Measurements from ENCODE around the gene CNTN4.
A peak's percentile ranks its signal among the peaks of the same experiment; 100 is the strongest.

Gene CNTN4

DNA sequence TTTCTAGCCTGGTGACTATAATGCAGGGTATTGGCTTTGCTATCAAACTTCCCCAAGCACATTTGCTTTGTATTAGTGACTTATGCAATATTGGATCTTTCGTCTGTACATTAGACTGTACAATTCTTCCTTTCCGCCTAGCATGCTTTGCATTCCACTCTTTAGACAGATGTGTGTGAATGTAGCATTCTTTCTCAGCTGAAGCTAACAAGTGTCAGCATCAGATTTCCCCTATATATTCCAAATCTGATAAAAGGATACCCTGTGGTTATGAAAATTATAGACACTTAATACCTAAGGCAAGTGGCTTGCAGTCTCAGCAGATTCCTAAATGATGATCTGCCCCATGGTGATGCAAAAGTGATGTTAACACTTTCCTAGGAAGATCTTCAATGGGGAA lies 360.1 kb downstream of the CNTN4 start:
- peak; percentile 74 for DNase-seq (ENCODE audit: low read depth, low spot score)
- no peaks in the 10 kb centered on the region for H3K36me3 ChIP-seq (ENCODE audit: insufficient read depth, low read length)
- peak overlapping the region; percentile 61; the same call in 1 of the 2 replicates for H3K4me3 ChIP-seq
- H3K27ac ChIP-seq, result peak overlapping the region; percentile 96
- H3K9ac ChIP-seq (ENCODE audit: insufficient read length), result no peak overlapping the region
- TF ChIP-seq EZH2 (IDR thresholded peaks at IDR 0.05) (no peak), FOXP2 (optimal IDR thresholded peaks at IDR 0.05; ENCODE audit: control extremely low read depth, extremely low read length, insufficient read depth) (no peak), POLR2AphosphoS5 (IDR thresholded peaks at IDR 0.05; ENCODE audit: borderline replicate concordance, low read depth, low read length) (no peak)
- H3K9me3 ChIP-seq (ENCODE audit: low read depth, low read length), result no peaks in the 10 kb centered on the region

DNA sequence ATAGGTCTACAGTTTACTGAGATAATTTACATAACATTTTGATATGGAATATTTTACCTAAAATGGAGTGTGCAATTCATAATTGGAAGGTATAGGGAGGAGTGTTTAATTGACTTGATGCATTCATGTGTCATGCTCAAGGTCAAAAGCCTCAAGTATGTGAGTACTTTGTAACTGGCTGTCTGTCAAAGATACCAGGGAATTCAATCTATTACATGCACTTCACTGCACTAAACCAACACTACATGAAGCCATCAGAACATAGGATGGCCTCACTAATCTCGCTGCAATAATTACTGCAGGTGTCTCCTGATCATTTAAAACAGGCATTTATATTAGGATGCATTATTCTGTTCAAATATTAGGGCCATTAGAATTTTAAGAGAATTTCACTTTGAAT lies 367.2 kb downstream of the CNTN4 start:
- TF ChIP-seq EZH2 (IDR thresholded peaks at IDR 0.05) (no peak), POLR2AphosphoS5 (IDR thresholded peaks at IDR 0.05; ENCODE audit: borderline replicate concordance, low read depth, low read length) (no peak), FOXP2 (optimal IDR thresholded peaks at IDR 0.05; ENCODE audit: control extremely low read depth, extremely low read length, insufficient read depth) (no peak)
- no peak overlapping the region for H3K9ac ChIP-seq (ENCODE audit: insufficient read length)
- no peaks in the 10 kb centered on the region for H3K9me3 ChIP-seq (ENCODE audit: low read depth, low read length)
- H3K4me3 ChIP-seq, result no peak overlapping the region
- H3K36me3 ChIP-seq (ENCODE audit: insufficient read depth, low read length), result no peaks in the 10 kb centered on the region
- H3K27ac ChIP-seq, result no peak overlapping the region
- DNase-seq (ENCODE audit: low read depth, low spot score), result no peak

- no peaks in the 10 kb centered on the region for H3K36me3 ChIP-seq (ENCODE audit: insufficient read depth, low read length)
- no peak for TF ChIP-seq EZH2 (IDR thresholded peaks at IDR 0.05)
Observed at GRCh38 chr3:2468816-2469215, 370.1 kb downstream of the CNTN4 start.

GRCh38 chr3:2476996-2477395 lies 378.3 kb downstream of the CNTN4 start:
- TF ChIP-seq POLR2AphosphoS5 (IDR thresholded peaks at IDR 0.05; ENCODE audit: borderline replicate concordance, low read depth, low read length), result no peak
- TF ChIP-seq FOXP2 (optimal IDR thresholded peaks at IDR 0.05; ENCODE audit: control extremely low read depth, extremely low read length, insufficient read depth), result no peak
- no peak for TF ChIP-seq EZH2 (IDR thresholded peaks at IDR 0.05)
- Histone ChIP-seq H3K9ac (ENCODE audit: insufficient read length) (no peak overlapping the region), H3K9me3 (ENCODE audit: low read depth, low read length) (no peaks in the 10 kb centered on the region), H3K4me3 (no peak overlapping the region), H3K36me3 (ENCODE audit: insufficient read depth, low read length) (no peaks in the 10 kb centered on the region), H3K27ac (no peak overlapping the region)
- no peak for DNase-seq (ENCODE audit: low read depth, low spot score)

More at GRCh38 chr3:2468816-2469215, 370.1 kb downstream of the CNTN4 start:
- H3K4me3 ChIP-seq, result no peak overlapping the region
- H3K27ac ChIP-seq, result no peak overlapping the region
- DNase-seq (ENCODE audit: low read depth, low spot score), result no peak
- no peaks in the 10 kb centered on the region for H3K9me3 ChIP-seq (ENCODE audit: low read depth, low read length)
- no peak overlapping the region for H3K9ac ChIP-seq (ENCODE audit: insufficient read length)

DNA sequence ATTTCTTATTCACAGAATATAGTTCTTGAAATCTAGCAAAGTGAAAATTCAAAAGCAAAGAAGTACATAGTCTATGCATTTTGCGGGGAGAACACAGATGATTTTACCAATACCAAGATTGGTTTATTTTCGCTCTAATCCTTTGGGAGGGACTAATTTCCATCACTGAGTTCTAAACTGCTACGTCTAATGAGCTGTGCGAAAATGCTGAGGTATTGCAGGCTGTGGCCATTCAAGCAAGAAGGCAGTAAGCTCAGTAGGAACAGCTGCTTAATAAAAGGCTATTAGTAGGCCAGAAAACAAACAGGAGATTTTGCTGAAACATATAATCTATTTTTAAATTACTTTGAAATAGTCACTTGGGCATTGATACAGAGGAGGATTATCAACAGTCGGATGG lies 379.0 kb downstream of the CNTN4 start:
- Histone ChIP-seq H3K36me3 (ENCODE audit: insufficient read depth, low read length) (no peaks in the 10 kb centered on the region), H3K9me3 (ENCODE audit: low read depth, low read length) (no peaks in the 10 kb centered on the region), H3K9ac (ENCODE audit: insufficient read length) (no peak overlapping the region), H3K4me3 (no peak overlapping the region), H3K27ac (no peak overlapping the region)
- no peak for TF ChIP-seq POLR2AphosphoS5 (IDR thresholded peaks at IDR 0.05; ENCODE audit: borderline replicate concordance, low read depth, low read length)
- no peak for TF ChIP-seq EZH2 (IDR thresholded peaks at IDR 0.05)
- no peak for TF ChIP-seq FOXP2 (optimal IDR thresholded peaks at IDR 0.05; ENCODE audit: control extremely low read depth, extremely low read length, insufficient read depth)
- DNase-seq (ENCODE audit: low read depth, low spot score), result no peak

- TF ChIP-seq POLR2AphosphoS5 (IDR thresholded peaks at IDR 0.05; ENCODE audit: borderline replicate concordance, low read depth, low read length) (no peak), FOXP2 (optimal IDR thresholded peaks at IDR 0.05; ENCODE audit: control extremely low read depth, extremely low read length, insufficient read depth) (no peak), EZH2 (IDR thresholded peaks at IDR 0.05) (no peak)
- DNase-seq (ENCODE audit: low read depth, low spot score), result no peak
- Histone ChIP-seq H3K27ac (no peak overlapping the region), H3K9ac (ENCODE audit: insufficient read length) (no peak overlapping the region), H3K4me3 (no peak overlapping the region), H3K9me3 (ENCODE audit: low read depth, low read length) (no peaks in the 10 kb centered on the region), H3K36me3 (ENCODE audit: insufficient read depth, low read length) (no peaks in the 10 kb centered on the region)
Observed at GRCh38 chr3:2484162-2485026, 385.7 kb downstream of the CNTN4 start.

DNA sequence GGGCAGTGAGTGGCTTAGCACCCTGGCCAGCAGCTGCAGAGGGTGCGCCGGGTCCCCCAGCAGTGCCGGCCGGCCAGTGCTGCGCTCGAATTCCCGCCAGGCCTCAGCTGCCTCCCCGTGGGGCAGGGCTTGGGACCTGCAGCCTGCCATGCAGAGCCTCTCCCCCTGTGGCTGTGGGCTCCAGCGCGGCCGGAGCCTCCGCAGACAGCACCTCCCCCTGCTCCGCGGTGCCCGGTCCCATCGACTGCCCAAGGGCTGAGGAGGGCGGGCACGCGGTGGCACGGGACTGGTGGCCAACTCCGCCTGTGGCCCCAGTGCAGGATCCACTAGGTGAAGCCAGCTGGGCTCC lies 386.3 kb downstream of the CNTN4 start:
- TF ChIP-seq EZH2 (IDR thresholded peaks at IDR 0.05), result no peak
- TF ChIP-seq POLR2AphosphoS5 (IDR thresholded peaks at IDR 0.05; ENCODE audit: borderline replicate concordance, low read depth, low read length), result no peak
- Histone ChIP-seq H3K27ac (no peak overlapping the region), H3K36me3 (ENCODE audit: insufficient read depth, low read length) (no peaks in the 10 kb centered on the region), H3K9ac (ENCODE audit: insufficient read length) (no peak overlapping the region), H3K4me3 (no peak overlapping the region), H3K9me3 (ENCODE audit: low read depth, low read length) (no peaks in the 10 kb centered on the region)
- DNase-seq (ENCODE audit: low read depth, low spot score), result no peak

DNA sequence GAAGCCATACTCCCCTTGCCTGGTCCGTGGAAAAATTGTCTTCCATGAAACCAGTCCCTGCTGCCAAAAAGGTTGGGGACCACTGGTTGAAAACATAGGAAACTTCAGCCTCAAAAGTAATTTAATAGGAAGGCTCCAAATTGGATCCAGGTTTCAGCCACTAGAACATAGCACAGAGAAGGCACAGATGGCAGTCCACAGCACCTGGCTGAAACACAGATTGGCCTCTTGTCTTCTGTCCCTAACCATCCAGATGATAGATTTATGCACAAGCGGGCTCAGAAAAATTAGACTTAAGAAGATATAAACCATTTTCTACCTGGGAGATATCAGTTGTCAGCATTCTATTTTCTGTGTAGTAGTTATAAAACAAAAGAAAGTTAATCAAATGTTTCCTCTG lies 397.1 kb downstream of the CNTN4 start:
- H3K9me3 ChIP-seq (ENCODE audit: low read depth, low read length), result no peaks in the 10 kb centered on the region
- no peak for DNase-seq (ENCODE audit: low read depth, low spot score)
- no peak overlapping the region for H3K9ac ChIP-seq (ENCODE audit: insufficient read length)
- H3K27ac ChIP-seq, result no peak overlapping the region
- H3K4me3 ChIP-seq, result no peak overlapping the region
- no peaks in the 10 kb centered on the region for H3K36me3 ChIP-seq (ENCODE audit: insufficient read depth, low read length)
- TF ChIP-seq EZH2 (IDR thresholded peaks at IDR 0.05), result no peak
- no peak for TF ChIP-seq FOXP2 (optimal IDR thresholded peaks at IDR 0.05; ENCODE audit: control extremely low read depth, extremely low read length, insufficient read depth)
- TF ChIP-seq POLR2AphosphoS5 (IDR thresholded peaks at IDR 0.05; ENCODE audit: borderline replicate concordance, low read depth, low read length), result no peak

- Histone ChIP-seq H3K27ac (no peak overlapping the region), H3K9ac (ENCODE audit: insufficient read length) (no peak overlapping the region), H3K36me3 (ENCODE audit: insufficient read depth, low read length) (no peaks in the 10 kb centered on the region), H3K9me3 (ENCODE audit: low read depth, low read length) (no peaks in the 10 kb centered on the region), H3K4me3 (no peak overlapping the region)
- TF ChIP-seq EZH2 (IDR thresholded peaks at IDR 0.05), result no peak
- DNase-seq (ENCODE audit: low read depth, low spot score), result no peak
Observed at GRCh38 chr3:2504912-2505311, 406.2 kb downstream of the CNTN4 start.

Measured in SK-N-MC (cell line).